ENCODE measurements around the gene MPC2.

The MPC2 gene

DNA sequence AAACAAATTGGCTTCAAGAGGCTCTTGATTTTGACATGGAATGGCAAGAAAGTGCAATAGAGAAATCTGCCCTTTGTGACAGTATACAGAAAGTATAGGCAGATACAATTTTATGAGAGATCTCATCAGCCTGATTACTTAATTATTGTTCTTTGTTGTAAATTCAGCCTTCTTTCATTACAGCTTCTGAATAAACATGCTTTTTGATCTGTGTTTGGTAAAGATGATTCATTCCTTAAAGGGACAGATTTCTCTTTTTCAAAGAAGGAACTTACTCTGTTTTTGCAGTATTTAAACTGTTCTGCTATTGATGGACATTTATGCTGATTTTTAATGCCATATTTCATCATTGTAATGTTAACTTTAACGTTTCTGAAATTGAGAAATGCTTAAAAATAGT, 13.7 kb upstream of the MPC2 start:
- Histone ChIP-seq H3K36me3 (replicated peaks in 1 of 2; ENCODE audit: control insufficient read depth in 2 of 2, insufficient read depth in 2 of 2, low read length in 2 of 2) (peaks cover 0 to 15% of the 10 kb centered on the region in 2 donors), H3K9ac (ENCODE audit: low read depth, low read length, poor library complexity) (no peak overlapping the region), H2BK15ac (ENCODE audit: low read length) (no peak overlapping the region), H4K8ac (ENCODE audit: low read depth, low read length) (no peak overlapping the region), H2BK5ac (ENCODE audit: low read length) (no peak overlapping the region), H2BK120ac (ENCODE audit: low read depth, low read length) (no peak overlapping the region), H3K4ac (ENCODE audit: low read length) (no peak overlapping the region), H2AFZ (ENCODE audit: low read length) (no peak overlapping the region), H3K4me2 (ENCODE audit: insufficient read depth, low read length, poor library complexity, severe bottlenecking) (no peak overlapping the region), H3K27ac (replicated peaks; ENCODE audit: low read length) (no peak overlapping the region), H2BK12ac (ENCODE audit: low read length) (no peak overlapping the region), H3K23ac (ENCODE audit: low read depth, low read length, poor library complexity) (no peak overlapping the region), H2AK5ac (ENCODE audit: low read depth, low read length) (no peak overlapping the region), H3K9me3 (replicated peaks in 1 of 2; ENCODE audit: control insufficient read depth in 2 of 2, insufficient read depth in 1 of 2, low read depth in 1 of 2, low read length in 2 of 2) (peaks cover 0 to 6% of the 10 kb centered on the region in 2 donors), H3K4me1 (ENCODE audit: control insufficient read depth in 2 of 2, insufficient read depth in 1 of 2, low read depth in 1 of 2, low read length in 2 of 2) (no peaks in the 10 kb centered on the region), H3K79me1 (ENCODE audit: low read depth, low read length) (no peaks in the 10 kb centered on the region), H3K14ac (ENCODE audit: low read length) (no peak overlapping the region), H4K91ac (ENCODE audit: low read depth, low read length, poor library complexity) (no peak overlapping the region), H3K27me3 (ENCODE audit: control insufficient read depth in 3 of 3, insufficient read depth in 3 of 3, low read depth in 1 of 3, low read length in 3 of 3) (no peaks in the 10 kb centered on the region), H3K4me3 (ENCODE audit: low read length in 2 of 2) (no peak overlapping the region), H3K18ac (ENCODE audit: low read length) (no peak overlapping the region)
- DNase-seq (ENCODE audit: low spot score) = no peak
- WGBS, 2 donors (ENCODE audit: extremely low coverage in 2 of 2, insufficient read length in 2 of 2, insufficient replicate concordance in 1 of 2) = no CpG with 5 or more reads among the region's 1 CpG

DNA sequence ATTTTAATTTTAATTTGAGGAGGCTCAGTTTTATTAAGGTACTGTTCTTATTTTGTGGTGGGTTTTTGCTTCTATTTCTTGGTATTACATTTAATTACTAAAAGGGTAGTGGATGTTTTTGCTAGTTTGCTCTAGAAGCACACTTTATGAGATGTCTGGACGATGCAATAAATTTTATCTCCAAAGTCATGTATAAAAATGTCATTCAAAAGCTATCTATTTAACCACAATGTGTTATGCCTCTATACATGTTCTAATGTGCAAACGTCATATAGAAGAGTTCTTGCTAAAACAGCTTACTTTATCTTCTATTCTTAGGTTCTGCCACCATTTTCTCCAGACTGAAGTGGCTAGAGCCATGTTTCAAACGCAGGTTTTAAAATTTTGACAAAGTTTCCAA, 12.9 kb upstream of the MPC2 start:
- H3K4me3 ChIP-seq (ENCODE audit: low read length in 2 of 2) = no peak overlapping the region
- no peaks in the 10 kb centered on the region for H3K4me1 ChIP-seq (ENCODE audit: control insufficient read depth in 2 of 2, insufficient read depth in 1 of 2, low read depth in 1 of 2, low read length in 2 of 2)
- H2AK5ac ChIP-seq (ENCODE audit: low read depth, low read length) = no peak overlapping the region
- no peak for DNase-seq (ENCODE audit: low spot score)
- H2BK15ac ChIP-seq (ENCODE audit: low read length) = no peak overlapping the region
- no peak overlapping the region for H2BK12ac ChIP-seq (ENCODE audit: low read length)
- H3K79me1 ChIP-seq (ENCODE audit: low read depth, low read length) = no peaks in the 10 kb centered on the region
- no peak overlapping the region for H3K27ac ChIP-seq (replicated peaks; ENCODE audit: low read length)
- no peak overlapping the region for H2BK5ac ChIP-seq (ENCODE audit: low read length)
- no peak overlapping the region for H3K9ac ChIP-seq (ENCODE audit: low read depth, low read length, poor library complexity)
- H3K23ac ChIP-seq (ENCODE audit: low read depth, low read length, poor library complexity) = no peak overlapping the region
- no peak overlapping the region for H3K4me2 ChIP-seq (ENCODE audit: insufficient read depth, low read length, poor library complexity, severe bottlenecking)
- no peak overlapping the region for H4K91ac ChIP-seq (ENCODE audit: low read depth, low read length, poor library complexity)
- H4K8ac ChIP-seq (ENCODE audit: low read depth, low read length) = no peak overlapping the region
- no peak overlapping the region for H2BK120ac ChIP-seq (ENCODE audit: low read depth, low read length)
- H3K14ac ChIP-seq (ENCODE audit: low read length) = no peak overlapping the region
- no CpG with 5 or more reads among the region's 3 CpGs for WGBS, 2 donors (ENCODE audit: extremely low coverage in 2 of 2, insufficient read length in 2 of 2, insufficient replicate concordance in 1 of 2)
- H3K36me3 ChIP-seq (replicated peaks in 1 of 2; ENCODE audit: control insufficient read depth in 2 of 2, insufficient read depth in 2 of 2, low read length in 2 of 2) = peaks cover 0 to 14% of the 10 kb centered on the region in 2 donors
- no peak overlapping the region for H3K18ac ChIP-seq (ENCODE audit: low read length)
- H3K27me3 ChIP-seq (ENCODE audit: control insufficient read depth in 3 of 3, insufficient read depth in 3 of 3, low read depth in 1 of 3, low read length in 3 of 3) = no peaks in the 10 kb centered on the region
- H2AFZ ChIP-seq (ENCODE audit: low read length) = no peak overlapping the region
- H3K9me3 ChIP-seq (replicated peaks in 1 of 2; ENCODE audit: control insufficient read depth in 2 of 2, insufficient read depth in 1 of 2, low read depth in 1 of 2, low read length in 2 of 2) = peaks cover 0 to 2% of the 10 kb centered on the region in 2 donors
- H3K4ac ChIP-seq (ENCODE audit: low read length) = no peak overlapping the region

DNA sequence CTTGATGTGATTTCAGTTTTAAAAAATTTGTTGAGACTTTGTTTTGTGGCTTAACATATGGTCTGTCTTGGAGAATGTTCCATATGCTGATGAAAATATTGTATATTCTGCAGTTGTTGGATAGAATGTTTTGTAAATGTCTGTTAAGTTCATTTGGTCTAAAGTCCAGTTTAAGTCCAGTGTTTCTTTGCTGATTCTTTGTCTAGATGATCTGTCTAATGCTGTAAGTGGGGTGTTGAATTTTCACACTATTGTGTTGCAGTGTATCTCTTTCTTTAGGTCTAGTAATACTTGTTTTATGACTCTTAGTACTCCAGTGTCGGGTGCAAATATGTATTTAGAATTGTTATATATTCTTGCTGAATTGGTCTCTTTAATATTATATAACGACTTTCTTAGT, 10.9 kb upstream of the MPC2 start:
- H2AFZ ChIP-seq (ENCODE audit: low read length) = no peak overlapping the region
- H2BK12ac ChIP-seq (ENCODE audit: low read length) = no peak overlapping the region
- no peaks in the 10 kb centered on the region for H3K79me1 ChIP-seq (ENCODE audit: low read depth, low read length)
- H3K4me2 ChIP-seq (ENCODE audit: insufficient read depth, low read length, poor library complexity, severe bottlenecking) = no peak overlapping the region
- H2BK15ac ChIP-seq (ENCODE audit: low read length) = no peak overlapping the region
- H3K4me1 ChIP-seq (ENCODE audit: control insufficient read depth in 2 of 2, insufficient read depth in 1 of 2, low read depth in 1 of 2, low read length in 2 of 2) = no peaks in the 10 kb centered on the region
- WGBS, 2 donors (ENCODE audit: extremely low coverage in 2 of 2, insufficient read length in 2 of 2, insufficient replicate concordance in 1 of 2) = no CpG with 5 or more reads among the region's 2 CpGs
- no peak overlapping the region for H4K8ac ChIP-seq (ENCODE audit: low read depth, low read length)
- no peak overlapping the region for H3K27ac ChIP-seq (replicated peaks; ENCODE audit: low read length)
- no peak overlapping the region for H3K4me3 ChIP-seq (ENCODE audit: low read length in 2 of 2)
- H3K36me3 ChIP-seq (replicated peaks in 1 of 2; ENCODE audit: control insufficient read depth in 2 of 2, insufficient read depth in 2 of 2, low read length in 2 of 2) = peaks cover 0 to 3% of the 10 kb centered on the region in 2 donors
- H2BK120ac ChIP-seq (ENCODE audit: low read depth, low read length) = no peak overlapping the region
- no peak overlapping the region for H2BK5ac ChIP-seq (ENCODE audit: low read length)
- H3K18ac ChIP-seq (ENCODE audit: low read length) = no peak overlapping the region
- H3K27me3 ChIP-seq (ENCODE audit: control insufficient read depth in 3 of 3, insufficient read depth in 3 of 3, low read depth in 1 of 3, low read length in 3 of 3) = no peaks in the 10 kb centered on the region
- H4K91ac ChIP-seq (ENCODE audit: low read depth, low read length, poor library complexity) = no peak overlapping the region
- H3K9ac ChIP-seq (ENCODE audit: low read depth, low read length, poor library complexity) = no peak overlapping the region
- no peak overlapping the region for H2AK5ac ChIP-seq (ENCODE audit: low read depth, low read length)
- H3K23ac ChIP-seq (ENCODE audit: low read depth, low read length, poor library complexity) = no peak overlapping the region
- no peak overlapping the region for H3K14ac ChIP-seq (ENCODE audit: low read length)
- H3K4ac ChIP-seq (ENCODE audit: low read length) = no peak overlapping the region
- DNase-seq (ENCODE audit: low spot score) = no peak
- H3K9me3 ChIP-seq (replicated peaks in 1 of 2; ENCODE audit: control insufficient read depth in 2 of 2, insufficient read depth in 1 of 2, low read depth in 1 of 2, low read length in 2 of 2) = peaks cover 0 to 2% of the 10 kb centered on the region in 2 donors

DNA sequence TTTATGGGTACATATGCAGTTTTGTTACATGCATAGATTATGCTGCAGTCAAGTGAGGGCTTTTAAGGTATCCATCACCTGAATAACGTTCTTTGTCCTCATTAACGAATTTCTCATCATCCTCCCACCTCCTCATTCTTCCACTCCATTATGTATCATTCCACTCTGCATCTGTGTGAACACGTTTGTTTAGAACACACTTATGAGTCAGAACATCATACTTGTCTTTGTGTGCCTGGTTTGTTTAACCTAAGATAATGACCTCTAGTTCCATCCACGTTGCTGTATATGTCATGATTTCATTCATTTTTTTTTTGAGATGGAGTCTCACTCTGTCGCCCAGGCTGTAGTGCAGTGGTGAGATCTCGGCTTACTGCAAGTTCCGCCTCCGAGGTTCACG, 6.7 kb upstream of the MPC2 start:
- H3K14ac ChIP-seq (ENCODE audit: low read length) = no peak overlapping the region
- no peak overlapping the region for H2AK5ac ChIP-seq (ENCODE audit: low read depth, low read length)
- H4K8ac ChIP-seq (ENCODE audit: low read depth, low read length) = no peak overlapping the region
- DNase-seq (ENCODE audit: low spot score) = no peak
- H3K4me3 ChIP-seq (ENCODE audit: low read length in 2 of 2) = no peak overlapping the region
- H3K9ac ChIP-seq (ENCODE audit: low read depth, low read length, poor library complexity) = no peak overlapping the region
- no peak overlapping the region for H3K27ac ChIP-seq (replicated peaks; ENCODE audit: low read length)
- H3K27me3 ChIP-seq (ENCODE audit: control insufficient read depth in 3 of 3, insufficient read depth in 3 of 3, low read depth in 1 of 3, low read length in 3 of 3) = no peaks in the 10 kb centered on the region
- H3K4me2 ChIP-seq (ENCODE audit: insufficient read depth, low read length, poor library complexity, severe bottlenecking) = no peak overlapping the region
- peaks cover 2% of the 10 kb centered on the region for H3K79me1 ChIP-seq (ENCODE audit: low read depth, low read length)
- H2BK120ac ChIP-seq (ENCODE audit: low read depth, low read length) = no peak overlapping the region
- H3K18ac ChIP-seq (ENCODE audit: low read length) = no peak overlapping the region
- H3K4me1 ChIP-seq (ENCODE audit: control insufficient read depth in 2 of 2, insufficient read depth in 1 of 2, low read depth in 1 of 2, low read length in 2 of 2) = no peaks in the 10 kb centered on the region
- H2BK12ac ChIP-seq (ENCODE audit: low read length) = no peak overlapping the region
- WGBS, 2 donors (ENCODE audit: extremely low coverage in 2 of 2, insufficient read length in 2 of 2, insufficient replicate concordance in 1 of 2) = 100% methylated on average over 1 to 2 of the region's 9 CpGs
- H2AFZ ChIP-seq (ENCODE audit: low read length) = no peak overlapping the region
- H3K9me3 ChIP-seq (replicated peaks in 1 of 2; ENCODE audit: control insufficient read depth in 2 of 2, insufficient read depth in 1 of 2, low read depth in 1 of 2, low read length in 2 of 2) = peaks cover 0 to 2% of the 10 kb centered on the region in 2 donors
- H2BK5ac ChIP-seq (ENCODE audit: low read length) = no peak overlapping the region
- no peak overlapping the region for H3K23ac ChIP-seq (ENCODE audit: low read depth, low read length, poor library complexity)
- no peaks in the 10 kb centered on the region for H3K36me3 ChIP-seq (replicated peaks in 1 of 2; ENCODE audit: control insufficient read depth in 2 of 2, insufficient read depth in 2 of 2, low read length in 2 of 2)
- H4K91ac ChIP-seq (ENCODE audit: low read depth, low read length, poor library complexity) = no peak overlapping the region
- no peak overlapping the region for H2BK15ac ChIP-seq (ENCODE audit: low read length)
- H3K4ac ChIP-seq (ENCODE audit: low read length) = no peak overlapping the region

Data from neuronal stem cell (in vitro differentiated cells).